NCI-H2107 (cell line): ENCODE results near the gene B3GALT5.

ENCODE experiments used
- DNase-seq: peaks from one replicate; lab custom pipeline; 2025; lab: John Stamatoyannopoulos, UW

The B3GALT5 gene

DNA sequence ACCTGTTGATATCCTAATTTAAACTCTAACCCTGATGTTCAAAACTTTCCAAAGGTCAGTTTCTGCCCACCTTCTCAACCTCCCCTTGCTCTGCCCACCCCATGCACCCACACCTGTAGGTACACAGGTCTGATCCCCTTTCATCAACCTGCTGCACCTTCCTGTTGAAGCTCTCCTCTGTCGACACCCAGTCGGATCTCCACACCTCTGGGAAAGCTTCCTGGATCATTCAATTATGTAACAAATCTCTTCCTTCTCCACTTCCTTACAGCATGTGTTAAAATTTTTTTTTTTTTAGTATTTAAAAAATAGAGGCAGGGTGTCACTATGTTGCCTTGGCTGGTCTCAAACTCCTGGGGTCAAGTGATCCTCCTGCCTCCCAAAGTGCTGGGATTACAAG is 87.6 kb downstream of the B3GALT5 start:
- no peak for DNase-seq

DNA sequence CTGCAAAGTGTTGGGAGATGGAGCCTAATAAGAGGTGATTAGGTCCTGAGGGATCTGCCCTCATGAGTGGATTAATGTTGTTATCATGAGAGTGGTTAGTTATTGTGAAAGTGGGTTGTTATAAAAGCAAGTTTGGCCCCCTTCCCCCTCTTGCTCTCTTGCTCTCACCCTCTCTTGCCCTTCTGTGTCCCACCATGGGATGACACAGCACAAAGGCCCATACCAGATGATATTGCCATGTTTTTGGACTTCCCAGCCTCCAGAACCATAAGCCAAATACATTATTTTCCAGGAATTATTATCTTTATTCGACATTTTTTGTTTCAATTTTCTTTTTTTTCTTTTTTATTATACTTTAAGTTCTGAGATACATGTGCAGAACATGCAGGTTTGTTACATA is 90.8 kb downstream of the B3GALT5 start:
- DNase-seq = no peak

DNA sequence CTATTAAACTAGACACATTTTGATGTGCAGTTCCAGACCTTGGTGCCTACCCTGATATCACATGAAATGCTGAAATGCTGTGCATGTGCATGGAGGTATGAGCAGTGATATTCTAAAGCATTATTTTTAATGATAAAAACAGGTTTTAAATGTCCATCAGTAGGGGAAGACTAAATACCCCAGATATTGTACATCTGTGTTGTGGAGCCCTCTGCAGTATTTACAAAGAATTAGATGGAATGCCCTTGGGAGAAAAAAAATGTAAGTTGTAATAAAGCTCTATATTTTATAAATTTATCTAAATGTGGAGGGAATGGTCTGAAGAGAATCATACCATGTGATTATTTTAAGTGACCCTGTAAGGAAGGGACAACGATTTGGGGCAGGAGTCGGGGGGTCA is 93.1 kb downstream of the B3GALT5 start:
- no peak for DNase-seq

DNA sequence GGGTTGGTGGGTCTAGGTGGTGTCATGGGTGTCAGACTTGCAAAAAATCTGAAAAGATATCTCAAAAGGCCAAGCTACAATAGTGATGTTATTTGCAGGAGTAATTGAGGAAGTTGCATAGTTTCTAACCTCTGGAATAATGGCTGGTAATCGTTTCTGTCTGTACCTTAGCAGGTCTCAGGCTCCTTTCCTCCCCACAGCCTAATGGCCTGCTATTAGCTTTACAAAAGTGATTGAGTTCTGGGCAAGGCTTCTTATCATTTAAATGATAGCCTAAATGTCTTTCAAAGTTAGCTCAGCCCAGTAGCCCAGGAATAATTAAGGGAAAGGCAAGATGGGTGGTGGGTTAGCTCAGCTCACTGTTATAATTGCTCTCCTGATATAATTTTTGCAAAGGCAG is 94.6 kb downstream of the B3GALT5 start:
- DNase-seq = no peak

DNA sequence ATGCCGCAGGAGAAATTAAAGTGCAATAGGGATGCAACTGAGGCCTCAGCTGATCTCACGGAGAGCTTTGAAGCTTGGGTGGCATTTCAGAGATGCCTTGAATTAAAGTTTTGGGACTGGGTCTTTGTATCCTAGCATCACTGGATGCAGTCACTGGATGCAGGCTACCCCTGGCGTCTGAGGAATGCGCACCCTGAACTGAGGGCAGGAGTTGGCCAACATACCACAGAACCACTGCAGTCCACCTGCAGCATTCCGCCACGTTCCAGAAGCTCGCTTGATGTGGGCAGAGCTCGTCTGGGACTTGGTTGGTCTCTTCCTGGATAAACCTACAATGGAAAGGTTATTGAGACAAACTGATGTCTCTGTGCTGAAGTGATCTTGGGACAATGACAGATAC is 98.1 kb downstream of the B3GALT5 start:
- no peak for DNase-seq

DNA sequence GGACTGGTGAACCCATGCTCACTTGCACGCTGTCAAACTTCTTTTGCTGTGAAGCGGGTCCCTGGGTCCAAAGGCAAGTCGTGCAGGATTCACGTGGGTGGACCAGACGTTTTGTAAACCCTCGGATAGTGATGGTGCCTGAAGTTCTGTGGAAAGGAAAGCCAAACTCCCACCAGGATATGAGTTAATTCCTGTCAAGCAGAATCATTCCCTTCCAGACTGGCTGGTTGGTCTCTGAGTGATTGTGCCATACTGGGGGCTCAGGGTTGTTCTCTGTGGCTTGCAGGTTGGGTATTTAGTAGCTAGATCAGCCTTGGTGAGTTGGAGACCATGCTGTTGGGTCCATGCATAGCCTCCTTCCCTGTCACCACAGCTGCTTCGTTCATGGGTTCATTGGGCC is 99.5 kb downstream of the B3GALT5 start:
- DNase-seq = no peak

DNA sequence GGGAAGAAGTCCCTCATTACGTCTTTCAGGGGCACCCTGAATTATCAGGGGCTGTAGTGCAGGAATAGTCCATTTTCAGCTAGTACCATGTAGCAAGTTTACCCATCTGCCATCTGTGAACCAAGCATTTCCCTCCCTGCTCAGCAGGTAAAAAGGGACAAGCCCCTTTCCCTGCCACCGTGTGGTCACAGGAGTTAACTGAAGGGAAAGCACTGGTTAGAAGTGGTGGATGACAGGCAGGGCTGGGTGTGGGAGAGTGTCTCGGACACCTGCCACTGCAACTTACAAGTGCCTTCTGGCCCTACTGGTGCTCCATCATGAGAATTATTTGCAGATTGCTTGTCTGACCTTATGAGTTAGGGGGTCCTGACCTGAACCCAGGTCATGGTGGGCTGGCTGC is 100.2 kb downstream of the B3GALT5 start:
- no peak for DNase-seq

DNA sequence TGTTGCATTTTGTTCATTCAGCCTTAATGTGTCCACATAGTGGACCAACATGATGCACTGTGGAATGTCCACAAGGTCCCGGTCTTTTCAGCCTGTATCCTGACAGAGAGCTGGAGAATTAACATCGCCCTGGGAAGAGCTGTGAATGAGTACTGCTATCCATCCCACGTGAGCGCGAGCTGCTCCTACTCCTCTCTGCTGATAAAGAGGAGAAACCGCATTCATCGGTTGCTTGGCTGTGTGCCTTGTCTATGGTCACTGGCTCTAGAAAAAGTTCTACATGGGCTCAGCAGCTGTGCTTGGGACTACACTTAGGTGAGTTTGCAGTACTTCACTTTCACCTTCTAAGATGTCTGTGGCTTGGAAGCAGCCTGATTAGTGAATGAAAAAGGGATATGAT is 101.2 kb downstream of the B3GALT5 start:
- DNase-seq = no peak

DNA sequence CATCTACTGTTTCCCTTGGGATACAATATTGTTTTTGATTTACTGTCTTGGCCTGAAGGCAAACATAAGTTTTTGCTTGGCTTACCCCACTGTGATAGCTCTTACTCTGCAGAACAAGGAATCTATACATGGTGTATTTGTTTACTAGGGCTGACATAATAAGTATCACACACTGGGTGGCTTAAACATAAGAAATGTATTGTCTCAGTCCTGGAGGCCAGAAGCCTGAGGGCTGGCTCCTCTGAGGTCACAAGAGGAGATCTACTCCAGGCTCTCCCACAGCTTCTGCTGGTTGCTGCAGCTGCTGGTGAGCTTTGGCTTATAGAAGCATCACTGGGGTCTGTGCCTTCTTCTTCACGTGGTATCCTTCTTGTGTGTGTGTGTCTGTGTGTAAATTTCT is 101.6 kb downstream of the B3GALT5 start:
- no peak for DNase-seq

DNA sequence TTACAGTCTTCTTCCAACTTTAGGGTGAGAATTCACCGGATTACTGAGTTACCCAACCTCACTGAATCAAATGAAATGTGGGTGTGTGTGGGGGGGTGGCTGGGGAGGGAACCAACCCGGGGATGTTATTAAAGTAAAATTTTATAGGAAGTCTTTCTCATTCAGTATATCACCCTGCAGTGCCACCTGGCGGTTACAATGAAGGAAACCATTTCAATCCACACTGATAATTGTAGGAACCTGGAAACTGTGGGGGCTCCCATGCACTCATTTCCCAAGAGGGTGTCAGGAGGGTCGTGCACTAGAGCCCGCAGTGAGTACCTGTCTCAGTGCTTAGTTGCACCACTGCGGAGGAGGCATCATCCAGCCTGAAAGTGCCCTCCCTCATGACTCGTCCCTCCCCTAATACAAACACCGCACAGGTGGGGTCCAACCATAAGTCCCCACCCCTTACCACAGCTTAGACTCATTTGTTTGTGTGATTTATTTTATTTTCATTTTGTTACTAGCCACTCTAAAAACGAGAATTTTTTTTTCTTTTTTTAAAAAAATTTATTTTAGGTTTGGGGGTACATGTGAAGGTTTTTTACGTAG is 103.2 kb downstream of the B3GALT5 start:
- peak; percentile 14 for DNase-seq

DNA sequence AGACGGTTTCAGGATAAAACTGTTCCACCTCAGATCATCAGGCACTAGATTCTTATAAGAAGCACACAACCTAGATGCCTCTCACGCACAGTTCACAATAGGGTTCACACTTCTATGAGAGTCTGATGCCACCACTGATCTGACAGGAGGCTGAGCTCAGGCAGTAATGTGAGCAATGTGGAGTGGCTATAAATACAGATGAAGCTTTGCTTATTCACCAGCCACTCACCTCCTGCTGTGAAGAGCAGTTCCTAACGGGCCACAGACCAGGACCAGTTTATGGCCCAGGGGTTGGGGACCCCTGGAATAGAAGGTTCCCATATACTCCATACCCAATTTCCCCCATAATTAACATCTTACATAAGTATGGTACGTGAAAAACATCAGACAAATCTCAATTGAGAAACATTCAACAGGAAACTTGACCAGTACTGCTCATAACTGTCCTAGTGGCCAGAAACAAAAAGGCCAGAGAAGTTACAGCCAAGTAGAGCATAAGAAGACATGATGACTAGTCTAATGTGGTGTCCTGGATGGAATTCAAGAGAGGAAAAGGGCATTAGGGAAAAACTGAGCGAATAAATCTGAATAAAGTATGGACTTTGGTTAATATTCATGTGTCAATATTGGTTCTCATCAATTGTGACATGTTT is 107.5 kb downstream of the B3GALT5 start:
- DNase-seq = no peak

DNA sequence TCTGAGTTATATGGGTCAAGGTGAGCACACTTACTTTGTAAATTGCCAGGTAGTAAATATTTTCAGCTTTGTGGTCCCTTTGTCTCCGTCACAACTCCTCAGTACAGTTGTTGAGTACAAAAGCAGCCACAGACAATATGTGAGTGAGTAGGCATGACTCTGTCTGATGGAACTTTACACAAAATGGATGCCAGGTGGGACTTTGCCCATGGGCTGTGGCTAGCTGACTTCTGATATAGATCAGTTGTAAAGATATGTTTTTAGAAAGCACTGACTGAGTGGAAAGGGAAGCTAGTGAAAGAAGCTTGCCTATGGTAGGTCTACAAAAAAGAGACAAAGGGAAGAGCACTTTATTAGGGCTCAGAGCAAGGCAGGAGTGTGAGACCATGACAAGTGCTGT is 109.1 kb downstream of the B3GALT5 start:
- no peak for DNase-seq
